Sigmoid colon (tissue), 7 donors: ENCODE measurements around the gene NRP2. TPM values are rescaled to one million over a fixed set of nuclear protein-coding genes. Genes with fewer than 3 reads are reported as not detected.

Experiments used
- DNase-seq: peaks from one replicate; pipeline ENCODE4 v3.0.0-alpha.2; 2019
- H3K27ac ChIP-seq, 4 donors: fragments of 200-600 bp; sonication (generic); one replicate each; pipeline ENCODE4 v1.5.1; 2016 to 2019; ENCODE audit warnings: mild to moderate bottlenecking in 1 of 4
- H3K27me3 ChIP-seq, 3 donors: fragments of 200-600 bp; sonication (generic); one replicate each; pipeline ENCODE4 v1.5.1; 2019; ENCODE audit warnings: mild to moderate bottlenecking in 1 of 3
- H3K36me3 ChIP-seq, 4 donors: fragments of 200-600 bp; sonication (generic); one replicate each; pipeline ENCODE4 v1.5.1; 2016 to 2019
- H3K4me1 ChIP-seq, 4 donors: fragments of 200-600 bp; sonication (generic); one replicate each; pipeline ENCODE4 v1.5.1; 2017 to 2019
- H3K4me3 ChIP-seq, 4 donors: fragments of 200-600 bp; sonication (generic); one replicate each; pipeline ENCODE4 v1.5.1; 2017 to 2019; ENCODE audit warnings: mild to moderate bottlenecking in 2 of 4, moderate library complexity in 1 of 4
- H3K9me3 ChIP-seq, 4 donors: fragments of 200-600 bp in 3 of 4; sonication (generic) in 3 of 4; one replicate each; pipeline versions ENCODE4 v1.5.1 to v1.6.1; 2013 to 2019
- CTCF ChIP-seq, 4 experiments: fragments of 450-650 bp in 3 of 4; fragments of 200-600 bp in 1 of 4; IDR thresholded peaks; one replicate each; pipeline ENCODE4 v1.5.1; 2016 to 2019; ENCODE audit warnings: antibody characterized with exemption in 4 of 4, mild to moderate bottlenecking in 3 of 4, moderate library complexity in 2 of 4
- EP300 ChIP-seq, 4 donors: sonication (generic); formaldehyde crosslinking; IDR thresholded peaks; one replicate each; pipeline ENCODE4 v1.6.1; 2017; ENCODE audit warnings: antibody characterized with exemption in 4 of 4
- POLR2A ChIP-seq, 2 donors: fragments of 450-650 bp; IDR thresholded peaks; one replicate each; pipeline ENCODE4 v1.6.1; 2016; ENCODE audit warnings: antibody characterized with exemption in 2 of 2, mild to moderate bottlenecking in 2 of 2, moderate library complexity in 2 of 2
- POLR2AphosphoS5 ChIP-seq, 4 donors: sonication (generic); formaldehyde crosslinking; IDR thresholded peaks; one replicate each; pipeline ENCODE4 v1.6.1; 2017; ENCODE audit warnings: antibody characterized with exemption in 4 of 4
- WGBS, 2 donors: extraction: QIAGEN DNeasy Blood & Tissue Kit; methylation state at CpG; one replicate each; pipeline ENCODE4 v1.1.7; 2013; 5-methylcytosine and 5-hydroxymethylcytosine counted together
- intact Hi-C: fragments of 100-400 bp; cut with DNase I; formaldehyde crosslinking; loops from one replicate; pipeline ENCODE4 v1.15.1; 2023
- polyA plus RNA-seq, 3 donors: library from polyadenylated mRNA; stranded (reverse); fragments of 200-250 nt; gene quantifications; one replicate each; pipeline ENCODE4 v1.2.3, GENCODE V29; 2013
- total RNA-seq, 4 donors: library from RNA; depleted of rRNA; stranded (reverse); fragments of >200 nt; gene quantifications; one replicate each; pipeline ENCODE4 v1.1.0, GENCODE V29; 2016
- donor health status: healthy with polysubstance abuse.
- donor health status: Bipolar disorder and iron deficiency.
- donor health status: healthy.

NRP2 gene
- total and polyA plus RNA-seq, 7 donors: 2.5 to 348 (median 207) TPM

DNA sequence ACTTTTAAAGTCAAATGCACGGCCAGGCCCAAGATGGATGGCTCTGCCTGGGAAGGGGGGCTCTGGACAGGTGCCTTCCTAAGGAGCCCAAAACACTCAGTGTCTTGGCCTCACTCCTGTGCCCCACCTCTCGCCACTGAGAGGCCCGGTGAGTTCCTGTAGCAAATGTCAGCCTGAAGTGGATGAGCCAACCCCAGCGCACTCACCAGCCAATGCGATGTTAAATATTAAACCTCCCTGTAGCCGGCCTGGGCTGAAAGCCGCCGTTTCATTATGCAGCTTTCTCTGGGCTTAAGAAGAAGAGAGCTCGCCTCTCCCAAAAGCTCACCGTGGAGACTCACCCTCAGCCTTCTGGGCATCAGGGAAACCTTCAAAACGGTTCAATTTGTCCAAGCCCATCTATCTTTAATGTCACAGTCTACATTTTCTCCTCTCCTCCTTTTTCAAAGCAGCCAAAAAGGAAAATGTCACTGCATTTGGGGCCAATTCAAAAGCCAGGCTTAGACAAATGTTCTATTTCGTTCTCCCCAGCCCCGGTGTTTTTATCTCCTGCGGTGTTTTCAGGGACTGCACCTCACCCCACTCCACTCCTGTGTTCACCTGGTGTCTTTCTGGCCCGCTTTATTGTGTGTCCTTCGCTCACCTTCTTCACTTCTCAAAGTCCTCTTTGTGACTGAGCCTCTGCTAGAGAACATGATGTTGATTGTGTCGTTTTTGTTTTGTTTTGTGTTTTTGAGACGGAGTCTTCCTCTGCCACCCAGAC, 124.0 kb downstream of the NRP2 start:
- intact Hi-C loops: no loop called here
- H3K4me1 ChIP-seq: peaks cover 0 to 49% (median 32%) of the 10 kb centered on the region in 4 donors
- no peaks in the 10 kb centered on the region for H3K27me3 ChIP-seq
- H3K9me3 ChIP-seq: no peaks in the 10 kb centered on the region
- no peak overlapping the region for H3K4me3 ChIP-seq
- DNase-seq: no peak
- TF ChIP-seq CTCF (IDR thresholded peaks at IDR 0.05) (no peak), POLR2AphosphoS5 (IDR thresholded peaks at IDR 0.05) (no peak), EP300 (IDR thresholded peaks at IDR 0.05) (no peak), POLR2A (IDR thresholded peaks at IDR 0.05) (no peak)
- H3K36me3 ChIP-seq: no peaks in the 10 kb centered on the region
- 23 to 72% methylated on average over 18 of the region's 18 CpGs for WGBS, 2 donors
- peak overlapping the region in 1 of 4 donors; percentile 30 for H3K27ac ChIP-seq

- no peaks in the 10 kb centered on the region for H3K9me3 ChIP-seq
- 93 to 96% methylated on average over 3 of the region's 3 CpGs for WGBS, 2 donors
- intact Hi-C loops: no loop called here
- no peak for TF ChIP-seq POLR2AphosphoS5 (IDR thresholded peaks at IDR 0.05)
- TF ChIP-seq EP300 (IDR thresholded peaks at IDR 0.05): no peak
- no peak for TF ChIP-seq POLR2A (IDR thresholded peaks at IDR 0.05)
- no peak for TF ChIP-seq CTCF (IDR thresholded peaks at IDR 0.05)
- H3K27me3 ChIP-seq: no peaks in the 10 kb centered on the region
- peaks cover 0 to 40% (median 22%) of the 10 kb centered on the region in 4 donors for H3K4me1 ChIP-seq
- no peak overlapping the region for H3K27ac ChIP-seq
- no peaks in the 10 kb centered on the region for H3K36me3 ChIP-seq
- no peak for DNase-seq
- H3K4me3 ChIP-seq: no peak overlapping the region
These were observed 124.9 kb downstream of the NRP2 start for GRCh38 chr2:205807229-205807628.

DNA sequence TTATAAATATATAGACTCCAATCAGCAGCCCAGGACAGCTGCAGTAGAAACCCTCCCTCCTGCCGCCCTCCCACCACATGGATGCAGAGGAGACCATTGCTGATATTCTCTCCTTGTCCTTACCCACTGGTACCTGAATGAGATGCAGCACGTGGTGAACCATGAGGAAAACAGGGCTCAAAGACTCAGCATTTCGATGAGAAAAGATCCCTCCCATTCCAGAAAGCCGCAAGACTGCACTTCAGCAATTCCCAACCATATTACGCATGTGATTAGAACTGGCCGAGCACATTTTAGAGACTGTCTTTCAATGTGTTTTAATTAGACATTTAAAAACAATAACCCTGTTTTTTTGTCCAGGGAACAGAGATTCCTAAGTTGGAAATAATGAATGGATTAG, 125.5 kb downstream of the NRP2 start:
- WGBS, 2 donors: 92% methylated on average over 6 of the region's 6 CpGs
- H3K9me3 ChIP-seq: no peaks in the 10 kb centered on the region
- peaks cover 0 to 34% (median 18%) of the 10 kb centered on the region in 4 donors for H3K4me1 ChIP-seq
- TF ChIP-seq POLR2A (IDR thresholded peaks at IDR 0.05) (no peak), POLR2AphosphoS5 (IDR thresholded peaks at IDR 0.05) (no peak), CTCF (IDR thresholded peaks at IDR 0.05) (no peak), EP300 (IDR thresholded peaks at IDR 0.05) (no peak)
- no peak for DNase-seq
- H3K36me3 ChIP-seq: no peaks in the 10 kb centered on the region
- no peaks in the 10 kb centered on the region for H3K27me3 ChIP-seq
- H3K27ac ChIP-seq: peak overlapping the region in 2 of 4 donors; percentile 54 to 63
- no peak overlapping the region for H3K4me3 ChIP-seq
- intact Hi-C loops: no loop called here

GRCh38 chr2:205808486-205809121, 126.3 kb downstream of the NRP2 start:
- Histone ChIP-seq H3K9me3 (no peaks in the 10 kb centered on the region), H3K36me3 (no peaks in the 10 kb centered on the region), H3K4me3 (no peak overlapping the region), H3K4me1 (peaks cover 0 to 26% (median 14%) of the 10 kb centered on the region in 4 donors), H3K27ac (peak overlapping the region in 3 of 4 donors; percentile 16 to 63 (median 54)), H3K27me3 (no peaks in the 10 kb centered on the region)
- peak; percentile 73 for DNase-seq
- 88 to 91% methylated on average over 7 of the region's 7 CpGs for WGBS, 2 donors
- TF ChIP-seq POLR2AphosphoS5 (IDR thresholded peaks at IDR 0.05): peak in 2 of 4 donors; percentile 10 to 15
- TF ChIP-seq CTCF (IDR thresholded peaks at IDR 0.05): no peak
- TF ChIP-seq POLR2A (IDR thresholded peaks at IDR 0.05): no peak
- intact Hi-C loops: no loop called here
